Spinal cord (tissue), 10 donors: ENCODE results near the gene TAL1. TPM values are rescaled to one million over a fixed set of nuclear protein-coding genes. Genes with fewer than 3 reads are reported as not detected.
A peak's percentile ranks its signal among the peaks of the same experiment; 100 is the strongest.

Experiments
- DNase-seq, 6 donors: peaks; one replicate each; pipeline versions ENCODE4 v3.0.0 to v3.0.0-alpha.2; 2013 to 2015; ENCODE audit warnings: low spot score in 6 of 6, low read depth in 4 of 6
- H3K27ac ChIP-seq: one replicate; pipeline ENCODE4 v1.5.1; 2013; ENCODE audit warnings: low read depth, low read length, control low read depth
- H3K27me3 ChIP-seq: one replicate; pipeline ENCODE4 v1.6.1; 2013; ENCODE audit warnings: low read length; ENCODE audit not compliant: control insufficient read depth, insufficient read depth
- H3K36me3 ChIP-seq: one replicate; pipeline ENCODE4 v1.6.1; 2013; ENCODE audit warnings: low read length; ENCODE audit not compliant: control insufficient read depth, insufficient read depth
- H3K4me1 ChIP-seq: one replicate; pipeline ENCODE4 v1.6.1; 2013; ENCODE audit warnings: low read length; ENCODE audit not compliant: control insufficient read depth, insufficient read depth
- H3K4me3 ChIP-seq: one replicate; pipeline ENCODE4 v1.5.1; 2013; ENCODE audit warnings: low read depth, low read length, control low read depth
- H3K9me3 ChIP-seq: one replicate; pipeline ENCODE4 v1.6.1; 2013; ENCODE audit warnings: low read length; ENCODE audit not compliant: control insufficient read depth, insufficient read depth
- WGBS: methylation state at CpG from one replicate; pipeline ENCODE4 v1.1.5; 2013; ENCODE audit warnings: missing lambda C conversion rate; ENCODE audit not compliant: insufficient coverage; 5-methylcytosine and 5-hydroxymethylcytosine counted together
- polyA plus RNA-seq, 2 donors: library from polyadenylated mRNA; unstranded; fragments of 120-200 nt; gene quantifications; one replicate each; pipeline ENCODE4 v1.2.1, GENCODE V29; 2013; ENCODE audit not compliant: insufficient read length in 2 of 2
- total RNA-seq, 2 donors: library from RNA; depleted of rRNA in 1 of 2; stranded (reverse); fragments of 120-200 nt in 1 of 2; fragments of >200 nt in 1 of 2; gene quantifications; one replicate each; pipeline versions ENCODE4 v1.2.3 to v1.2.4, GENCODE V29; 2013 to 2014
- donor health status: healthy.

The TAL1 gene
- total and polyA plus RNA-seq, 4 donors = 5.6 to 8.7 (median 7.2) TPM

GRCh38 chr1:47249755-47250154 lies 17.7 kb upstream of the TAL1 start:
- Histone ChIP-seq H3K27me3 (no peaks in the 10 kb centered on the region), H3K36me3 (no peaks in the 10 kb centered on the region), H3K4me3 (no peak overlapping the region), H3K4me1 (no peaks in the 10 kb centered on the region), H3K27ac (no peak overlapping the region), H3K9me3 (no peaks in the 10 kb centered on the region)
- no peak for DNase-seq
- WGBS = no CpG with 5 or more reads among the region's 3 CpGs

GRCh38 chr1:47244339-47244862 lies 12.4 kb upstream of the TAL1 start:
- Histone ChIP-seq H3K4me3 (no peak overlapping the region), H3K27me3 (peaks cover 23% of the 10 kb centered on the region), H3K27ac (no peak overlapping the region), H3K4me1 (no peaks in the 10 kb centered on the region), H3K9me3 (no peaks in the 10 kb centered on the region), H3K36me3 (no peaks in the 10 kb centered on the region)
- DNase-seq = no peak
- 70% methylated on average over 1 of the region's 3 CpGs for WGBS

GRCh38 chr1:47243910-47244309 lies 11.9 kb upstream of the TAL1 start:
- DNase-seq = no peak
- Histone ChIP-seq H3K36me3 (no peaks in the 10 kb centered on the region), H3K4me3 (no peak overlapping the region), H3K27ac (no peak overlapping the region), H3K27me3 (peaks cover 28% of the 10 kb centered on the region), H3K4me1 (no peaks in the 10 kb centered on the region), H3K9me3 (no peaks in the 10 kb centered on the region)
- 42% methylated on average over 3 of the region's 5 CpGs for WGBS

- WGBS = 82% methylated on average over 4 of the region's 11 CpGs
- no peaks in the 10 kb centered on the region for H3K36me3 ChIP-seq
- H3K4me1 ChIP-seq = no peaks in the 10 kb centered on the region
- peaks cover 28% of the 10 kb centered on the region for H3K27me3 ChIP-seq
- H3K9me3 ChIP-seq = no peaks in the 10 kb centered on the region
- H3K27ac ChIP-seq = no peak overlapping the region
- DNase-seq = no peak
- no peak overlapping the region for H3K4me3 ChIP-seq
These were observed 9.4 kb upstream of the TAL1 start for GRCh38 chr1:47241114-47242113.

DNA sequence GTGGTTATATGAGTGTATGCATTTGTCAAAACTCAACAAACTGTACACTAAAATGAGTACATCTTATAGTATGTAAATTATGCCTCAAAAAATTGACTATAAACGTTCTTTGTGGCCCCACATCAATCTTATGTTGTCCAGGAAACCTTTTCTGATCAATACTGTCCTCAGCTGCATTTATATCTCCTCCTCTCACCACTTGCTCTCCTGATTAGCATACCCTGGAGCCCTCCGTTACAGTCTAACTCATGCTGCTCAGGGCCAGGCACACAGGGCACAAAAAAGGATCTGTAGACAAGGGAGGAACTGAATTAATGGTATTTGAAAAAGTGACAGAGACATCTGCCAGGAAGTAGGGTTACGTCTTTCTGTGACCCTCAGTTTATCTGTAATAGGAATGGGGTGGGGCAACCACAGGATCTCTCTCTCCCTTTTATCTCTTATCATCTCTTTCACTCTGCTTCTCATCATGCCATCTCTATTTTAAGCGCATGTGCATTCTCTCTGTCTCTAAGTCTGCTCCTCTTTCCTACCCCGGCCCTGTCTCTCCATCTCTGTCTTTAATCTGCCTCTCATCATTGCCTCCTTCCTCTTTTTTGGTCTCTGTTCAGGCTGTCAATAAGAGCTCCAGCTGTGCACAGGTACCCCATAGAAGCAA lies 7.0 kb upstream of the TAL1 start:
- peaks cover 4% of the 10 kb centered on the region for H3K4me1 ChIP-seq
- peaks cover 48% of the 10 kb centered on the region for H3K27me3 ChIP-seq
- H3K27ac ChIP-seq = no peak overlapping the region
- H3K36me3 ChIP-seq = no peaks in the 10 kb centered on the region
- H3K4me3 ChIP-seq = no peak overlapping the region
- WGBS = 82% methylated on average over 2 of the region's 5 CpGs
- no peaks in the 10 kb centered on the region for H3K9me3 ChIP-seq
- DNase-seq = no peak

- Histone ChIP-seq H3K27ac (peak overlapping the region; percentile 11), H3K27me3 (peaks cover 62% of the 10 kb centered on the region), H3K9me3 (no peaks in the 10 kb centered on the region), H3K36me3 (no peaks in the 10 kb centered on the region), H3K4me1 (peaks cover 20% of the 10 kb centered on the region), H3K4me3 (no peak overlapping the region)
- 73% methylated on average over 2 of the region's 4 CpGs for WGBS
- DNase-seq = no peak
These were observed 3.8 kb upstream of the TAL1 start for GRCh38 chr1:47235806-47236205.

DNA sequence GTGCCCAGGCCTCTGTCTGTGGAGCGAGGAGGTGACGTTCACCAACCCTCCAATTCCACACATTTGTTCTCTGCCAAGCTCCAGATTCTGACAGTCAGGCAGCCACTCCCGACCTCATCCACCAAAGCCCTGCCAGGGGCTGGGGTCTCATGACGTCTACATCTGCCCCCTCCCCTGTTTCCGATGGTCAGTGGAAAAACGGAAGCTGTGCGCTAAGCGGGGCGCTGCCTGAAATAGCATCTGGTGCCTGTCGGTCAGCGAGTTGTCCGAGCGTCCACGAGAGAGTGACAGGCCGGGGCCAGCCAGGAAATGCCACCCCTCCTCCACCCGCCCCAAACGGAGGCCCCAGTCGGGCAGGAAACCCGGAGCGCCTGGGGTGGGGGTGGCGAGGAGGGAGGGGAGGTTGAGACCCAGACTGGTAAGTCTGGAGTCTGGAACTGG lies 3.2 kb upstream of the TAL1 start:
- H3K9me3 ChIP-seq = no peaks in the 10 kb centered on the region
- H3K27me3 ChIP-seq = peaks cover 66% of the 10 kb centered on the region
- H3K36me3 ChIP-seq = no peaks in the 10 kb centered on the region
- WGBS = 24% methylated on average over 9 of the region's 21 CpGs
- peaks cover 21% of the 10 kb centered on the region for H3K4me1 ChIP-seq
- peak overlapping the region; percentile 54 for H3K27ac ChIP-seq
- H3K4me3 ChIP-seq = no peak overlapping the region
- no peak for DNase-seq

DNA sequence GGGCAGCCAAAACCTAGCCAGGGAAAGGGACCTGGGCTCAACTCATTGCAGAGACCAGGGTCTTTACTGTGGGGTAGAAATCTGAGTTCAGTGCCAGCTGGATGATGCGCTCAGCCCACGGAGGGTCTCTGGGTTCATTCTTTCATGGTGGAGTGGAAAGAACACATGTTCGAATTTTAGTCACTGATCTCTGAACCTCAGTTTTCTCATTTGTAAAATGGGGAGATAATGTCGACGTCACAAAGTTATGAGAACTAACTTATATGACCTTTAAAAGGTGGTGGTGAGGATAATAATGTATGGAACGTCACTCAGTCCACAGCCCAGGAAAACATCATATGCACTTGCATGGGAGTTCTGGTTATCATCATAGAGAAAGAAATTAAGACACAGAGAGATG lies 1.2 kb upstream of the TAL1 start:
- 44% methylated on average over 3 of the region's 6 CpGs for WGBS
- H3K27me3 ChIP-seq = peaks cover 79% of the 10 kb centered on the region

DNA sequence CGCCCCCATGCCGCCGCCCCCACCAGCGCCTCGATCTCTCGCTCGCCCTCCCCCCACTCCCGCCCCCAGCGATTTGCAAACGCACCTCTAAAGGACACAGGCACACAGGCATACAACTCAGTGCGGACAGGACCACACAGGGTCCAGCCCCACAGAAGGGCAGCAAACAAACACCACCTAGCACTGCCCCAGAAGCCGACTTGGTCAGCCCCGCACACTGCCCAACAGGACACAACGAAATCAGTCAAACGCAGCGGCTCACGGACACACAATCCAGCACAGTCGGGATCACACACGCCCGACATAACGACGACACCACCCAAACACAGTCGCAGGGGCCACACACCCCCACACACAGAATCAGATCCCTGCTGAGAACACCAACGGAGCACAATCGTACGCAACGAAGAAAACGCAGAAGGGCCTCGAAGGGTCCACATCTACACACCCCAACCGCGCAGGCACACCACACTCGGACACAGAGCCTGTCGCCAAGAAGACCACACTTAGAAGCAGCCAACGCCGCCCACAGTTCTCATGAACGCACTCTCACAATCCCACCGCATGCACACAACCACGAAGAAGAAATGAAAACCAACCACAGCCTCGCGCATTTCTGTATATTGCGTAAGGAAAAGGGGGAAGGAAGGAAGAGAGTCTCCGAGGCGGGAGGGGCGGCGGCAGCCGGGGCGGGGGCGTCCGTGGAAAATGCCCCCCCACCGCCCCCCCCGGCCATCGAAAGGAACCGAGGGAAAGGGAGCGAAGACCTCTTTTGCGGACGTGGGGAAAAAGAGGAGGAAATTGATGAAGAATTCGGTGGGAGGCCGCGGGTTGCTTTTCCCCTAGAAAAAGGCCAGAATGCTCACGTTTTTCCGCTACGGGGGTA lies 481 bp downstream of the TAL1 start:
- H3K27ac ChIP-seq = peak overlapping the region; percentile 4
- peak overlapping the region; percentile 13 for H3K4me3 ChIP-seq
- H3K9me3 ChIP-seq = no peaks in the 10 kb centered on the region
- H3K4me1 ChIP-seq = peaks cover 29% of the 10 kb centered on the region
- H3K27me3 ChIP-seq = peaks cover 95% of the 10 kb centered on the region
- DNase-seq = peak in 2 of 6 donors; percentile 75
- no peaks in the 10 kb centered on the region for H3K36me3 ChIP-seq
- WGBS = under 1% methylated on average over 41 of the region's 62 CpGs

More for the DNA sequence above, 1.2 kb upstream of the TAL1 start:
- H3K27ac ChIP-seq = no peak overlapping the region
- H3K4me1 ChIP-seq = peaks cover 29% of the 10 kb centered on the region
- no peaks in the 10 kb centered on the region for H3K9me3 ChIP-seq
- no peak overlapping the region for H3K4me3 ChIP-seq
- H3K36me3 ChIP-seq = no peaks in the 10 kb centered on the region
- DNase-seq = no peak
